ENCODE measurements around the gene ZNF644. TPM values are rescaled to one million over a fixed set of nuclear protein-coding genes. Genes with fewer than 3 reads are reported as not detected.
"Not testable (repeated sequence)": the region's sequence is repeated elsewhere in the genome, so short reads cannot be mapped to it uniquely, and the experiment has no call there.

ZNF644 gene
- total RNA-seq, 2 donors from 2014 or later: 36.3 to 54.3 TPM

DNA sequence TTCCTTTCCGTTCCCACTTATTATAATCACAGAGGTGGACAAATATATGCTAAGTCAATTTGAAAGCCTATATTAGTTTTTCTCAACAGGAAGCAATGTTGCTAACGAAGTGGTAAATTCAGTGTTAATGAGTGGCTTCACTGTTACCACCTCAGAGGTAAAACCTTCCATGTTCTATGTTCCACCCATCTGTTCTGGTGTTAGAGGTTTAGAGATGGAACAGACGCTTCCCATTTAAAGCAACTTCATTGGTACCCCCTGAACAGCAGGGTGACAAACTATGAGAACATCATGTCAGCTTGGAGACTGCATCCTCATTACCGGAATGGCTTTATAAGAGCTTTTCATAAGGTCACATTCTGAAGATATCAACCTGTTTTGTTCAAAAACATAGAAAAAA, 77.9 kb downstream of the ZNF644 start:
- H3K4me3 ChIP-seq: no peak overlapping the region
- TF ChIP-seq POLR2A (IDR thresholded peaks at IDR 0.05): no peak
- TF ChIP-seq CTCF (IDR thresholded peaks at IDR 0.05): no peak
- TF ChIP-seq POLR2AphosphoS5 (IDR thresholded peaks at IDR 0.05): no peak
- no peak overlapping the region for H3K27ac ChIP-seq
- 93% methylated on average over 4 of the region's 4 CpGs for WGBS
- H3K27me3 ChIP-seq (replicated peaks; ENCODE audit: insufficient read depth): no peaks in the 10 kb centered on the region
- H3K4me1 ChIP-seq (replicated peaks): no peaks in the 10 kb centered on the region
- H3K9me3 ChIP-seq: no peaks in the 10 kb centered on the region
- no peaks in the 10 kb centered on the region for H3K36me3 ChIP-seq
- intact Hi-C loops (cut with DNase I): no loop called here
- DNase-seq (ENCODE audit: low spot score): no peak

GRCh38 chr1:90940746-90941145, 81.1 kb downstream of the ZNF644 start:
- Histone ChIP-seq H3K36me3 (no peaks in the 10 kb centered on the region), H3K27me3 (replicated peaks; ENCODE audit: insufficient read depth) (no peaks in the 10 kb centered on the region), H3K9me3 (no peaks in the 10 kb centered on the region), H3K27ac (no peak overlapping the region), H3K4me3 (no peak overlapping the region), H3K4me1 (replicated peaks) (no peaks in the 10 kb centered on the region)
- DNase-seq (ENCODE audit: low spot score): no peak
- intact Hi-C loops (cut with DNase I): no loop called here
- 98% methylated on average over 2 of the region's 2 CpGs for WGBS
- no peak for TF ChIP-seq POLR2A (IDR thresholded peaks at IDR 0.05)
- no peak for TF ChIP-seq CTCF (IDR thresholded peaks at IDR 0.05)
- no peak for TF ChIP-seq POLR2AphosphoS5 (IDR thresholded peaks at IDR 0.05)

DNA sequence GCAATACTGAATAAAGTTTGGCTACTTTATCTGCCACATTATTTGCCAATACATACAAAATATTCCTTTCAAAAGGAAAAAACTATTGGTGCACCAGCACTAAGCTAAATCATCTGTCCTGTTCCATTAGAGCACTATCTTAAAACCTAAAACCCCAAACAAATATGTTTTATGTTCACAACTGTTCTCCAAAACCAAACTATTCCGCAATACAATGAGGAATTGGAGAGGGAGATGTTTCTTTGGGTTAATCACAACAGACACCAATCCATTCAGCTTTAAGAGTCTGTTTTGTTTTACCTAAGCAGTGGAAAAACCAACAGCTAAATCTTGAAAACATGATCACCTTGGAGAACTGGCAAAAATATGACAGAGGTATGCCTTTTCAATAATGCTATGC, 85.1 kb downstream of the ZNF644 start:
- 92% methylated on average over 1 of the region's 1 CpG for WGBS
- DNase-seq (ENCODE audit: low spot score): no peak
- Histone ChIP-seq H3K27me3 (replicated peaks; ENCODE audit: insufficient read depth) (no peaks in the 10 kb centered on the region), H3K27ac (no peak overlapping the region), H3K36me3 (no peaks in the 10 kb centered on the region), H3K4me1 (replicated peaks) (no peaks in the 10 kb centered on the region), H3K9me3 (no peaks in the 10 kb centered on the region), H3K4me3 (no peak overlapping the region)
- intact Hi-C loops (cut with DNase I): no loop called here
- TF ChIP-seq POLR2A (IDR thresholded peaks at IDR 0.05): no peak
- no peak for TF ChIP-seq POLR2AphosphoS5 (IDR thresholded peaks at IDR 0.05)
- TF ChIP-seq CTCF (IDR thresholded peaks at IDR 0.05): no peak

DNA sequence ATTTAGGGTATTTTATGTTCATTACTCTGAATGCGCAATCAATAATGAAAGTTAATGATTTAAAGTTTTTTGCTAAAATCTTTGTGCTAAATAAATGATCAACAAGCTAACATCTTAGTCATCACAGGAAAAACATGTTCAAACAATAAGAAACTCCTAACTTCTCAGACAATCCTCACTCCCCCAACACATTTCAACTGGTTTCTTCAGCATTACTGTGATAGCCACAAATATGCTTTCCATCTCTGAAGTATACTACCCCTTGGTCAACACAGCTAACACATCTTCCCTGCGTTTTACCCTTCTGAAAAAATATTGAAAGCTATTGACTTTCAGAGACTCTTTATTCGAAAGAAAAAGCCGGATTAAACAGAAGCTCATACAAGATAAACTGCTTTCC, 85.8 kb downstream of the ZNF644 start:
- no peak overlapping the region for H3K4me3 ChIP-seq
- no peaks in the 10 kb centered on the region for H3K9me3 ChIP-seq
- H3K4me1 ChIP-seq (replicated peaks): no peaks in the 10 kb centered on the region
- 65% methylated on average over 4 of the region's 4 CpGs for WGBS
- no peak overlapping the region for H3K27ac ChIP-seq
- no peaks in the 10 kb centered on the region for H3K27me3 ChIP-seq (replicated peaks; ENCODE audit: insufficient read depth)
- DNase-seq (ENCODE audit: low spot score): no peak
- H3K36me3 ChIP-seq: no peaks in the 10 kb centered on the region
- intact Hi-C loops (cut with DNase I): no loop called here
- TF ChIP-seq CTCF (IDR thresholded peaks at IDR 0.05) (no peak), POLR2A (IDR thresholded peaks at IDR 0.05) (no peak), POLR2AphosphoS5 (IDR thresholded peaks at IDR 0.05) (no peak)

DNA sequence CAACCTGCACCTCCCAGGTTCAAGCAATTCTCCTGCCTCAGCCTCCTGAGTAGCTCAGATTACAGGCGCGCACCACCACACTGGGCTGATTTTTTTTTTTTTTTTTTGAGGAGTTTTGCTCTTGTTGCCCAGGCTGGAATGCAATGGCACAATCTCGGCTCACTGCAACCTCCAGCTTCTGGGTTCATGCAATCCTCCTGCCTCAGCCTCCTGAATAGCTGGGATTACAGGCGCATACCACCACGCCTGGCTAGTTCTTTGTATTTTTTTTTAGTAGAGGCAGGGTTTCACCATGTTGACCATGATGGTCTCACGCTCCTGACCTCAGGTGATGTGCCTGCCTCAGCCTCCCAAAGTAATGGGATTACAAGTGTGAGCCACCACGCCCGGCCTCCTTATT, 93.6 kb downstream of the ZNF644 start:
- WGBS: over 99% methylated on average over 8 of the region's 8 CpGs
- intact Hi-C loops (cut with DNase I); DNase-seq (ENCODE audit: low spot score): not testable (repeated sequence)

DNA sequence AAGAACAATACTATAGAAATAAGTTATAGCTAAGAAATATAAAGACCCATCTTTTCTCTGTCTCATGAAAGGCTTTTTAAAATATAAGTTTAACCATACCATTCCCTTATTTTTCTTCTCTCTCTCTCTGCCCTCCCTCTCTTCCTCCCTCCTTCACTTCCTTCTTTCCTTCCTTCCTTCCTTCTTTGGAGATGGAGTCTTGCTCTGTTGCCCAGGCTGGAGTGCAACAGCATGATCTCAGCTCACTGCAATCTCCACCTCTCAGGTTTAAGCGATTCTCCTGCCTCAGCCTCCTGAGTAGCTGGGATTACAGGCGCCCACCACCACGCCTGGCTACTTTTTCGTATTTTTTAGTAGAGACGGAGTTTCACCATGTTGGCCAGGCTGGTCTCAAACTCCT, 94.2 kb downstream of the ZNF644 start:
- H3K36me3 ChIP-seq; H3K4me1 ChIP-seq (replicated peaks); H3K9me3 ChIP-seq; H3K4me3 ChIP-seq; H3K27ac ChIP-seq; intact Hi-C loops (cut with DNase I); H3K27me3 ChIP-seq (replicated peaks; ENCODE audit: insufficient read depth); DNase-seq (ENCODE audit: low spot score): not testable (repeated sequence)
- 92% methylated on average over 5 of the region's 5 CpGs for WGBS

More for the DNA sequence above, 93.6 kb downstream of the ZNF644 start:
- H3K27ac ChIP-seq; H3K4me1 ChIP-seq (replicated peaks); H3K9me3 ChIP-seq; H3K4me3 ChIP-seq; H3K27me3 ChIP-seq (replicated peaks; ENCODE audit: insufficient read depth); H3K36me3 ChIP-seq: not testable (repeated sequence)

All from prostate gland (tissue), 2 donors.